NCI-H187 (cell line): Measurements from ENCODE around the gene DPP6.
"Not testable (repeated sequence)": the region's sequence is repeated elsewhere in the genome, so short reads cannot be mapped to it uniquely, and the experiment has no call there.

Experiments used
- DNase-seq, 2 experiments: peaks; one replicate each; lab custom pipeline; 2025; lab: John Stamatoyannopoulos, UW

Gene DPP6

GRCh38 chr7:154934353-154934952 lies 882.3 kb downstream of the DPP6 start:
- DNase-seq, result not testable (repeated sequence)

- DNase-seq, result no peak
Measured at GRCh38 chr7:154937837-154938236, 885.6 kb downstream of the DPP6 start.

- DNase-seq, result no peak
Measured at GRCh38 chr7:154942691-154943090, 890.5 kb downstream of the DPP6 start.
